GM19455 (cell line): ENCODE measurements around the gene SH3D21.

ENCODE experiments used
- ATAC-seq: cut with Tn5 transposase; IDR thresholded peaks from one replicate; pipeline ENCODE4 v1.9.1; 2021; ENCODE audit not compliant: unreplicated experiment

Gene SH3D21

GRCh38 chr1:36328713-36329112 is 22.5 kb downstream of the SH3D21 start:
- ATAC-seq: no peak

GRCh38 chr1:36329817-36330216 is 23.6 kb downstream of the SH3D21 start:
- ATAC-seq: no peak

- ATAC-seq: no peak
Observed at GRCh38 chr1:36330940-36331339, 24.8 kb downstream of the SH3D21 start.

GRCh38 chr1:36337830-36338229 is 31.7 kb downstream of the SH3D21 start:
- ATAC-seq: no peak

- no peak for ATAC-seq
Observed at GRCh38 chr1:36339215-36339614, 33.0 kb downstream of the SH3D21 start.

- ATAC-seq: no peak
Observed at GRCh38 chr1:36339615-36340014, 33.4 kb downstream of the SH3D21 start.

GRCh38 chr1:36341626-36342320 is 35.6 kb downstream of the SH3D21 start:
- ATAC-seq: no peak

- ATAC-seq: no peak
Observed at GRCh38 chr1:36342426-36343185, 36.4 kb downstream of the SH3D21 start.

GRCh38 chr1:36343651-36344394 is 37.7 kb downstream of the SH3D21 start:
- no peak for ATAC-seq

- ATAC-seq: no peak
Observed at GRCh38 chr1:36344395-36344680, 38.2 kb downstream of the SH3D21 start.

- no peak for ATAC-seq
Observed at GRCh38 chr1:36345353-36345752, 39.2 kb downstream of the SH3D21 start.

- ATAC-seq: no peak
Observed at GRCh38 chr1:36346741-36347370, 40.7 kb downstream of the SH3D21 start.

- no peak for ATAC-seq
Observed at GRCh38 chr1:36349241-36349671, 43.1 kb downstream of the SH3D21 start.

GRCh38 chr1:36349839-36350238 is 43.7 kb downstream of the SH3D21 start:
- no peak for ATAC-seq

- ATAC-seq: no peak
Observed at GRCh38 chr1:36350659-36351226, 44.6 kb downstream of the SH3D21 start.

- ATAC-seq: no peak
Observed at GRCh38 chr1:36351227-36351977, 45.2 kb downstream of the SH3D21 start.

GRCh38 chr1:36352125-36352909 is 46.1 kb downstream of the SH3D21 start:
- ATAC-seq: no peak

- ATAC-seq: no peak
Observed at GRCh38 chr1:36352910-36353878, 47.0 kb downstream of the SH3D21 start.

GRCh38 chr1:36354486-36354885 is 48.3 kb downstream of the SH3D21 start:
- no peak for ATAC-seq
